ENCODE measurements around the gene CCNA1. TPM values are rescaled to one million over a fixed set of nuclear protein-coding genes. Genes with fewer than 3 reads are reported as not detected.

CCNA1 gene
- total and polyA plus RNA-seq, 3 donors from 2014 or later = 48.9 to 204 (median 58.9) TPM

DNA sequence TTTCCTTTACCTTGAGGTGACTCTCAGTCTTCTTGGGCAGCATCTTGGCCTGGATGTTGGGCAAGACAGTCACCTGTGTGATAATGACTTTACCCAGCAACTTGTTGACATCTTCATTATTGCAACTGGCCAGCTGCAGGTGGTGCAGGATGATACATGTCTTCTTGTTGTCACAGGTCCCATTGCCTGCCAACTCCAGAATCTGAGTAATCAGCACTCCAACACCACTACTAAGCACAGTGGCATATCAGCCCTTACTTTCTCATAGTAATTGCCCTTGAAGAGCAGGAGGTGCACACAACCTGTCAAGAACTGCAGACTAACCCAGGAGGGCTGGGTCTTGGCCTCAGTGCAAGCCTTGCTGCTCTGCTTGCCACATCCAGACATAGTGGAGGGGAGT is 57.8 kb downstream of the CCNA1 start:
- Histone ChIP-seq H3K9me3 (no peaks in the 10 kb centered on the region), H3K27ac (no peak overlapping the region), H3K36me3 (ENCODE audit: low read depth, missing control alignments) (no peaks in the 10 kb centered on the region), H3K4me1 (no peaks in the 10 kb centered on the region), H3K27me3 (no peaks in the 10 kb centered on the region), H3K4me3 (no peak overlapping the region)
- no peak for TF ChIP-seq CTCF (IDR thresholded peaks at IDR 0.05)
- no peak for TF ChIP-seq POLR2A (IDR thresholded peaks at IDR 0.05)
- intact Hi-C loops (cut with DNase I; ENCODE audit: low total_unique reads) = no loop called here
- DNase-seq = no peak

Other genes with a start within 250 kb of the CCNA1 start
- gene SOHLH2, start 217.9 kb upstream of the CCNA1 start, total RNA-seq = 10 to 100 TPM; 10.8 to 17.9 TPM
- 43.6 TPM for gene SOHLH2, start 217.9 kb upstream of the CCNA1 start, polyA plus RNA-seq (ENCODE audit: insufficient read depth, low read depth, low replicate concordance)
- gene CCDC169, start 134.7 kb upstream of the CCNA1 start, total RNA-seq = 10 to 100 TPM; 37.0 to 74.1 TPM
- gene CCDC169, start 134.7 kb upstream of the CCNA1 start, polyA plus RNA-seq (ENCODE audit: insufficient read depth, low read depth, low replicate concordance) = 174 TPM
- gene SPART, start 86.1 kb upstream of the CCNA1 start, total RNA-seq = 10 to 100 TPM; 43.3 to 48.9 TPM
- 66.2 TPM for gene SPART, start 86.1 kb upstream of the CCNA1 start, polyA plus RNA-seq (ENCODE audit: insufficient read depth, low read depth, low replicate concordance)
- under 1 TPM; 0.08 to 0.31 TPM for gene SERTM1, start 241.5 kb downstream of the CCNA1 start, total RNA-seq
- 2.5 TPM for gene SERTM1, start 241.5 kb downstream of the CCNA1 start, polyA plus RNA-seq (ENCODE audit: insufficient read depth, low read depth, low replicate concordance)